PC-3 (cell line): ENCODE measurements around the gene LRIG3.

Experiments
- CTCF ChIP-seq: fragments of 300-600 bp; sonication (generic); conservative IDR thresholded peaks from 2 replicates; pipeline ENCODE4 v1.5.1; 2017; ENCODE audit warnings: antibody characterized with exemption, low read depth, mild to moderate bottlenecking, low read length
- EZH2 ChIP-seq: fragments of 300-600 bp; sonication (generic); IDR thresholded peaks from one replicate; pipeline ENCODE4 v1.6.1; 2017; ENCODE audit warnings: antibody characterized with exemption, mild to moderate bottlenecking, low read length; ENCODE audit not compliant: unreplicated experiment
- EZH2phosphoT487 ChIP-seq: fragments of 300-600 bp; sonication (generic); IDR thresholded peaks from 2 replicates; pipeline ENCODE4 v1.6.1; 2018; ENCODE audit warnings: mild to moderate bottlenecking, antibody characterized with exemption, low read length, borderline replicate concordance

GRCh38 chr12:58894040-58894439 is 26.3 kb downstream of the LRIG3 start:
- TF ChIP-seq EZH2 (no peak), CTCF (no peak), EZH2phosphoT487 (no peak)
